AG08396 (cell line): ENCODE results near the gene SIRPG.
"Not testable (repeated sequence)": the region's sequence is repeated elsewhere in the genome, so short reads cannot be mapped to it uniquely, and the experiment has no call there.

ENCODE experiments used
- DNase-seq: peaks from one replicate; pipeline ENCODE4 v3.0.0; 2012; ENCODE audit warnings: low spot score, mixed read lengths

The SIRPG gene

DNA sequence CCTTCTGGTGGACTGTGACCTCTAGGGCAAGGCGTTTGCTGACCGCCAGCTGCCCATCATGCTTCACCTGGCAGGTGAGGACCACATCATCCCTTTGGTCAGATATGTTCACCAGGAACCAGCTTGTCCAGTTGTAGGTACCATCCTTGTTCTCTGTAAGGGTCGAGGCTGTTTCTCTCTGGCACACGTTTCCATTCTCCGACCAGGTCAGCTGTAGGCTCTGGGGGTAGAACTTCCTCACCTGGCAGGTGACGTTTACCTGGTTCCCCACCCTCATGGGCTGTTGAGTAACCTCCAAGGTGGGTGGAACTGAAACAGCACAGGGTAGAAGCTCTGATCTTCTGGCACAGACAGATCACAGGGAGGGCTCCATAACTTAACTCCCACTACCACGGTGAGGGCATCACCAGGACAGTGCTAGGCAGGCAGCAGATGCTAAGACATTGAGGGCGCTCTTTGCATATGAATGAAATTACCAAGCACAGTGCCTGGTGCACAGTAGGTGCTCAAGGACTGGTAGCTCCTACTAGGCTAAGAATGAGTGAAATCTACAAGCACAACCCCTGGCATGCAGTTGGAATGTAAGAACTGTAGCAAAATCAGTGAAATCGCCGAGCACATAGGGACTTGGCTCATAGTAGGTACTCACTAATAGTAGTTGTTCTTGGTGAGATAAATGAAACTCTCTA lies 22.1 kb downstream of the SIRPG start:
- no peak for DNase-seq

DNA sequence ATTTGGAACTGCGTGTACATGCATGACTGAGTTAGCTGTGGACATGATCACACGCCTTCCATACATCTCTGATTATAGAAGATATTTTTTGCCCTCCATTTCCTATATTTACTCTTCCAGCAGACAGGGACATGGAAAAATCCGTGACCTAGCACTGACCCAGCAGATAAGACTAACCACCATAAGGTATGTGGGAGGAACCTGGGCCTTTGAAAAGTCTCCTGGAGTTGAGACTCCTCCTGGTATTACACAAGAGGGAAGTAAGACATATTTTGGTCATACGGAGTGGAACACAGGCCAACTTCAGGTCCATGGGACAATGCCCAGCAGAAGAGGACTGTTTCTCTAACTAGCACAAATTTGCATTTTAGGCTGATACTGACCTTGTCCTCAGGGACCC lies 24.0 kb downstream of the SIRPG start:
- no peak for DNase-seq

DNA sequence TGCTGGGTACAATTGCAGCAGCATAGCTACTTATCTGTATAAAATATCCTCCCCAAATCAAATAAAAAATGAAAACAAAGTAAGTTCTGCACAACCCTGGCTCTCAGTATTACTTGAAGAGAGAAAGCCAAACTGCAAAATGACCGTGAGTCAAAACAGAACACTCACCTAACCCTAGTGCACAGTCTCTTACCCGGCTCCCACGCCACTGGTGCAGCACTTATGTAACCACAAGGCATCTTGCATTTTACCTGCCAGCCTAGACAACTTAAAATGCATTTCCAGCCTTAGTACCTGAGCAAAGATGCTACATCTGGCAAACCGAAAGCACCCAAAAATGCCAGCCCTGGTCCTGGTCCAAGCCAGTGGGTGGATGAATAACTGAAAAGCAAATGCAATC lies 25.4 kb downstream of the SIRPG start:
- no peak for DNase-seq

DNA sequence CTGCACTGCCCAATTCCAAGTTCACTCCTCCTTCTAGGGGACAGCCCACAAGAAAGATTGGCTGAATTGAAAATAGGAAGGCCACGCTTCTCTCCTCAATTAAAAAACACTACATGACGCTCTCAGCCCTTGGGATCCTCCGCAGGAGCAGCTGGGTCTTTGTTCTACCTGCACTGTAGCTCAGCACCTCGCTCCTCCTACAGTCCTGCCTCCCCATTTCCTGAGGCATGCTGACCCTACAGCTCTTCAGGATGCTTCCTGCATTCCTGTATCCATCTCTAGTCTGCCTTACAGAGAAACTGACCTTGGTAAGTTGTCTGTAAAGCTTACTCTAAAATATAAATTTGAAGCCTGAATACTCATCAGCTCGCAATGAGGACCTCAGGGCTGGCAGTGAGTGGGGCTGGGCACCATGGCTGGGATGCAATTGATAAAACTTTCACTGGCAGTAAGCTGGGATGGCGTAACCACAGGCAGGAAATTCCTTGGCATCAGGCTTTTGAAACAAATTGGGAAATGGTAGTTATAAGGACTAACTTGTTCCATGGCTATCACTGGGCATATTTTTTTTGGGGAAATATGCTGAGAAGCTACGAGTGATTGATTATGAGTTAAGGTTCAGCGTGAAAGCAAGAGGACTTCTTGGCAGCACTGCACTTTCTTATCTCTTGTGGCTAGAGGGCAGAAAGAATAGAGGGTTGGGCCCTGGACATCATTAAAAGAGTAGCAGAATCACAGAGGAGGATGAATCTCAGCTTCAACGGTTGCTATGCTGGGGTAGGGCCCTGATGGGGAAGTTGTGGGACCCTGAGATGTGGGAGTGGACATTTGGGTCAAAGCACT lies 26.0 kb downstream of the SIRPG start:
- DNase-seq, result no peak

DNA sequence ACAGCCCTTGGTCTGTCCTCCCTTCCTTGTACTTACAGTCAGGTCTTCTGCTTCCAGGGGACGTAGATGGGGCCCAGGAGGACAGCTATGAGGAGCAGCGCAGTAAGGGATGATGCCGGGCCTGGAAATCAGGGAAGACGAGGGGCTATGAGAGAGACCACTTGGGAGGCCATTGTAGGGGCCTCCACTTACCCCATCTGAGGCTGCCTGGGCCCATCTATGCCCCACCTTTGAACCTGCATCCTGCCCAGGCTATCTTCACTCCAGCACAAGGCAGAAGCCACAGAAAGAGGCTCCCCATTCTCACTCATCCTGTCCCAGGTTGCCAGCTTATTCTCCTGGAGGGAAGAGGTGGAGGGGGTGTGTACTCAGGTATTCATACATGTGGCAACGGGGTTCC lies 27.4 kb downstream of the SIRPG start:
- no peak for DNase-seq

DNA sequence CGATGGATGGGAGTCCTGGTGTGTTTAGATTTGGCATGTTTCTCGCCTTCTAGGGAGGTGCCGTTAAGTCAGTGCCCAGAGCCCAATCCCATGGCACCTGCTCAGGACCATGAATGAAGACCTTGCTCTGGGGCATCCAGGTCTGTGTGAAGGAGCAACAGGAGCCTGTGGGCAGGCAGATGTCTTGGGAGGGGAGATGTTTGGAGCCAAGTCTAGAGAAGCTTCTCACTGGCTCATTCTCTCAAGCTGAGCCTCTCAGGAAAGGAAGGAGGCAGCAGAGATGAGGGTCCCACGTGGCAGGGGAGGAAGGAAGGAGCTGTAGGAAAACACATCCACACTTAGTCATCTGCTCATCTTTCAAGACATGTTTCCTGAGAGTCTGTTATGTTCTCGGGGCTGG lies 28.3 kb downstream of the SIRPG start:
- DNase-seq, result no peak

DNA sequence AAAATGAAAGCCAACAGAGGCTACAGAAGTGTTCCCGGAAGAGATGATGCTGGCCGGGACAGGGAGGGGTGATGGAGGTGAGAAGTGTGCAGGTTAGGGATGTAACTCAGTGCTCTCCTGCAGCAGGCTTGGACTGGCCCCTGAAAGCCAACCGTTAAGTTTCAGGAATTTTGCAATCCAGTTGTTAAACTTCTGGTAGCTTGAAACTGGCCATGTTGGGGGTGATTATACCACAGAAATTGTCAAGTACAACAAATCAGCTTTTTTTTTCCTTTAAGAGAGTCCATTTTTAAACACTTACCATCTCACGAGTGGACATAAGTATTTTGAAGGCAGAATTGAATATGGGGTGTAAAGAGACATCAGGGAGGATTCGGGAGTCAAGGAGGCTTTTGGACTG lies 29.0 kb downstream of the SIRPG start:
- DNase-seq, result no peak

DNA sequence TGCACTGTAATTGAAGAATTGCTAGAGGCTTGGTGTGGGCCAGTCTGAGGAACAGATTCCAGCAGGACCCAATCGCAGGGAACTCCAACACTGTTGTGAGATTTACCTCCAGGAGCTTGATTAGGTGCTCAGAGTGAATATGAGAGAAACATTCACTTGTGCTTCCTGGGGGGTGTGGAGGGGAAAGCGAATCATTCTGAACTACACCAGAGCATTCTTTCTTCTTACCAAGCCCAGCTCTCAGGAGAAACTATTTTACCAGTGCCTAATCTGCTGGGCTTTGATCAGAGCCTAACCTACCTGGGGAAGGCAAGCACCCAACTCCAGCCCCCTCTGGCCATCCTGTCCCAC lies 30.4 kb downstream of the SIRPG start:
- DNase-seq, result no peak

DNA sequence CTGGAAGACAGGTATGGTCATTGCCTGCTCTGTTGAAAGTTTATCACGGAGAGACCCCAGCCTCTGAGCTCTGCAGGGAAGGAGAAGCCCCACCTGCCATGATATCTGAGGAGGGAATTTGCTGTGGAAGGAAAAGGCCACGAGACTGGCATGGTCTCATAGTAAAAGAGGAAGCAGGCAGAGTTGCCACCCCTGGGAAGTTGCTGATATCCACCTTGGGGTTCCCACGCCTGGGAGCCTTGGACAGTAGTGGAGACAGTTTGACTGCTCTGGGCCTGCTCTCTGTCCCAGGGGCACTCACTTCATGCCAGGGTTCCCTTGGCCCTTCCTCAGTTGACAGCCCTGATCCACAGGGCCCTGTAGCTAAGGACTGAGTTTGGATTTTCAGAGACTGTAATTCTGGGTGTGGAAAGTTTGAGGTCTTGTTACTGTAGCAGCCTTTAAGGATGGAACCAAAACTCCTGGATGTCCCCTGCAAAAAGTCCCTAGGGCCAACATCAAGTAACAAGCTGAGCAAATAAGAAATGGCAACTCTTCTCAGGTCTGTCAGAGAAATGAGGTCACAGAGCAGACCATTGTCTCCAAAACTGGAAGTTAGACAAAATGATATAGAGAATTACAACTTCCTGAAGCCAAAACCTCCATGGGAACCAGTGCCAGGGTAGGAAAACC lies 30.9 kb downstream of the SIRPG start:
- DNase-seq, result peak; percentile 1

DNA sequence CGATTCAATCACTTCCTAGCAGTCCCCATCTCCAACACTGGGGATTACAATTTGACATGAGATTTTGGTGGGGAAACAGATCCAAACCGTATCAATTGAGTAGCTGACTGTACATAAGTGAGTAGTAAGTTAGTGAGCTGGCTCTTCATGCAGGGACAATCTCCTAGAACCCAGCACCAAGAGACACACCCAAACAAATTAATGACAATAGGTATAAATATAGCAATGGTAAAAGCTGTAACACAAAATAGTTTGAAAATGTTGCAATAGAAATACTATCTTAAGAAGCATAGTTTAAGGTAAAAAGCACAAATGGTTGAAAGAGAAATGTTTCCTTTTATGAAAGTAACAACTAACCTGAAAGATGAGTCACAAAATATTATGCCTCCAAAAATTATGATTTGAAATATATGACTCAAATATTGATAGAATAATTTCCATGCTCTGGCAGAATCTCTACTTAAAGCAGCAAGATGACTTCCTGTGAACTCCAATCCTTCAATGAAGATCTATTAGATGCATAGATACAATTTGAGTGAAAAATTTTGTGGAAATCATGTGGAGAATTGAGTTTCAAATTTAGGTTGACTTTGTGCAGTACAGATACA lies 32.4 kb downstream of the SIRPG start:
- DNase-seq, result peak; percentile 0

DNA sequence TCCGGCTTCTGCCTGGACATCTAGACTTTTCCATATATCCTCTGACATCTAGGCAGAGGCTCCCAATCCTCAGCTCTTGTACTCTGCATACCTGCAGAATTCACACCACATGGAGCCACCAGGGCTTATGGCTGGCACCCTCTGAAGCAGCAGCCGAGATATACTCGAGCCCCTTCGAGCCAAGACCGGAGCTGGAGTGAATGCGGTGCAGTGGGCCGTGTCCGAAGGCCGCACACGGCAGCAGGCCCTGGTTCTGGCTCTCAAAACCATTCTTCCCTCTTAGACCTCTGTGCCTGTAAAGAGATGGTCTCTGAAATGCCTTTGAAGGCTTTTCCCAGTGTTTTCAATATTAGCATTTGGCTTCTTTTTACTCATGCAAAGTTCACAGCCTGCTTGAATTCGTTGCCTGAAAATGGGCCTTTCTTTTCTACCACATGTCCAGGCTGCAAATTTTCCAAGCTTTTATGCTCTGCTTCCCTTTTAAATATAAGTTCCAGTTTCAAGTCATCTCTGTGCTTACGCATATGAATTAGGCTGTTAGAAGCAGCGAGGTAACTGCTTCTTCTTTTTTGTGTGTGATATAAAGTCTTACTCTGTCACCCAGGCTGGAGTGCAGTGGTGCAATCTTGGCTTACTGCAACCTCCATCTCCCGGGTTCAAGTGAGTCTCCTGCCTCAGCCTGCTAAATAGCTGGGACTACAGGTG lies 33.9 kb downstream of the SIRPG start:
- peak; percentile 0 for DNase-seq

DNA sequence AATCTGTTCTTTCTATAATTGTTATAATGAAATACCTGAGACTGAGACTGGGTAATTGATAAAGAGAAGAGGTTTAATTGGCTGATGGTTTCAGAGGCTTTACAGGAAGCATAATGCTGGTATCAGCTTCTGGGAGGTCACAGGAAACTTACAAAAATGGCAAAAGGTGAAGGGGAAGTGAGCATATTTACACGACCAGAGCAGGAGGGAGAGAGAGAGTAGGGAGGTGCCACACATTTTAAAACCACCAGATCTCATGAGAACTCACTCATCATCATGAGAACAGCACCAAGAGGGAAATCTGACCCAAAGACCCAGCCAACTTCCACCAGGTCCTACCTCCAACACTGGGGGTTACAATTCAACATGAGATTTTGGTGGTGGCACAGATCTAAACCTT lies 35.1 kb downstream of the SIRPG start:
- no peak for DNase-seq

DNA sequence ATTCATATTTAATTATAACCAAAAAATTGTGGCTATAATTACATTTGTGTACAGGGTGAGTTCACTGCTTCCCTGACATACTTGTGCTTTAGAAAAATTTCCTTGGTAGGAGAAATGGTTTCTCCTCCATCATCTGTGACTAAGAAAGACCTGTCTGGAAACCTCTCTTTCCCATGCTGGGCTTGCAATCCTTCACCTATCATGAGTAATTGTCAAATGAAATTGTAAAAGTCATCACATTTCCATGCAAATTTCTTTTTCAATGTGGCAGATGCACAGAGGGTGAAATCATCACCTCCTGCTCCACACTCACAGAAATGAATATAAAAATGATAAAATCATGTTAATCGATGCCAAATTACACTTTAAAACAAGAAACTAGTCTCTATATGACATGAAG lies 36.3 kb downstream of the SIRPG start:
- no peak for DNase-seq

DNA sequence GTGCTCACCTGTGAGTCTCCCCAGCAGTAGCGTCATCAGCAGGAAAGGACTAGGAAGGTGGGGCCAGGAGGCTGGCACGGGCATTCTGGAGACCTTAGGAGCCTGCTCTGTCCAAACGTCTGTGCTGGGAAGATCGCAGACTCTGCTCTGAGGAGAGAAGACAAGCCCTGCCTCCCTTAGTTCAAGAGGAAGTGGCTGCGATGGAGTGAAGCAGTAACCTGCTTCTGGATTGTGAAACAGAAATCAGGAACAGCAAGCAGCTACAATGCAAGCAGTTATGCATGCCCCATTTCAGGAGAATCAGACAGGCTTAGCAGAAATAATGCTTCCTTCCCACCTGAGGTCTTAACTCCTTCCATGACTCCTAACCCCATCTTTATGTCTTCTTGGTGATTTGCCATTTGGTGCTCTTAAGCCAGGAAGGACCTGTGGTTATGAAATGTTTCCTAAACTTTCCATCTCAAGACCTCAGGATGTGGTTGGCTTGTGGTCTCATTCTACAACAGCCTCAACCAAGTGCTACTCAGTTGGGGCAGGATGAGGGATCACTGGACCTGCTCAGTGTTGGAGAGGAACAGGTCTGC lies 37.6 kb downstream of the SIRPG start, which contains the start of gene SIRPB1:
SIRPB1 (minus strand) TSS at position 149 of the 584 bp plus-strand sequence; CDS start at position 84, 65 bp downstream.
- DNase-seq, result no peak

DNA sequence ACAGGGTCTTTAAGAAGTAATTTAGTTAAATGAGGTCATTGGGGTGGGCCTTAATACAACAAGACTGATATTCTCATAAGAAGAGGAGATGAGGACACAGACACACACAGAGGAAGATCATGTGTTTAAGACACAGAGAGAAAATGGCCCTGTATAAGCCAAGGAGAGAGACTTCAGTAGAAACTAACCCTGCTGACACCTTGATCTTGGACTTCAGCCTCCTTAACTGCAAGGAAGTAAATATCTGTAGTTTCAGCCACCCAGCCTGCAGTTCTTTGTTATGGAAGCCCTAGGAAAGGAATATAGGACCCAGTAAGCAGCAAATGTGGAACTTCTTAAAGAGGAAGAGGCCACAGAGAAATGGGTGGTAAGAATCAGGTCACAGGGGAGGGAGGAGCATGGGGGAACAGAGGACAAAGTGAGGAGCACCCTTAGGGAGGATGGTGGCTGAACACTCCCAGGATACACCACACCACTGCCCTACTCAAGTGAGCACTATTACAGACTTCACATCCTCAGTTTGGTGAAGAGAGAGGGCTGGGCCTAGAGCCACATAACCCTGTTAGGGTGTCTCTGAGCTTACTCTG lies 38.5 kb downstream of the SIRPG start:
- no peak for DNase-seq

DNA sequence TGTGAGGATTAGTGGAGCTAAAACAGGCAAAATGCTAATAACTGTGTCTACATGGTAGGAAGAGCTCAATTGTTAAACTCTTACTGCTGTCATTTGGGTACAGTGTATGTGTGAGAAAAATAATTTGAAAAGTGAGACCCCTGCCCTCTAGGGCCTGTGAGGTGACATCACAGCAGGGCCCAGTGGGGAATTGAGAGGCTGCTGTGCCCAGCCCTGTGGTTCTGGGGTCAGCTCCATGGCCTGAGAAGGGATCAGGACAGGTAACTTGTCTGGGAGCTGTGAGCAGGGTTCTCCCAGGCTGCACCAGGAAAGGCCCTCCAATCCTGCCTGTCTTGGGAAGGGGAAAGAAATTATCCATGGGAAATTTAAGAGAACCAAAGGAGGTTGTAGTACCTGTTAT lies 39.1 kb downstream of the SIRPG start:
- DNase-seq, result no peak

DNA sequence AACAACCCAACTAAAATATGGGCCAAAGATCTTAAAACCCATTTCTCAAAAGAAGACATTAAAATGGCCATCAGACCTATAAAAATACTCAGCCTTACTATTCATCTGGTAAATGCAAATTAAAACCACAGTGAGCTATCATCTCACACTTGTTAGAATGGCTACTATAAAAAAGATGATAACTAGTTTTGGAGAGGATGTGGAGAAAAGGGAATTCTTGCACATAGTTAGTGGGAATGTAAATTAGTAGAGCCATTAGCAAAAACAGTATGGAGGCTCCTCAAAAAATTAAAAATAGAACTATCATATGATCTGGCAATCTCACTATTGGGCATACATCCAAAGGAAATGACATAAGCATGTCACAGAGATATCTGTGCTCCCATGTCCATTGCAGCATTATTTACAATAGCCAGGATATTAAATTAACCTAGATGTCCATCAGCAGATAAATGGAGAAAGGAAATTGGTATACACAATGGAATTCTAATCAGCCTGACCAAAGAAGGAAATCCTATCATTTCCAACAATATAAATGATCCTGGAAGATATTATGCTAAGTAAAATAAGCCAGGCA lies 40.6 kb downstream of the SIRPG start:
- no peak for DNase-seq

DNA sequence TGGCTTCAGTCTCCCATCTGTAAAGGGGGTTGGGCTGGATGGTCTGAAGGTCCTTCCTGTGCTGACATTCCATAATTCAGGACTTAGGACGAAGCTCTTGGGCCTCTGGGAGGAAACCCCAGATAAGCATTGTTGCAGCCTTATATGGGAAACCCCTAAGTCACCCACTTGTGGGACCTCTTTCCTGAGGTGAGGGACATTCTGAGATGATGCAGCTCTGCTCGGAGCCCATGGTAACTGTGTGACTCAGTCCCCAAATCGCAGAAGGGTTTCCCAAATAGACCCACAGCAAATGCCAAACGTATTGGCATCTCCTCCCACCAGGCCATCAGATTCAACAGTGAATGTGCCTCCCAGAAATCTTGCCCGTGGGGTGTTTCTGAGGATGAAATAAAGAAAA lies 47.2 kb downstream of the SIRPG start:
- DNase-seq, result not testable (repeated sequence)

DNA sequence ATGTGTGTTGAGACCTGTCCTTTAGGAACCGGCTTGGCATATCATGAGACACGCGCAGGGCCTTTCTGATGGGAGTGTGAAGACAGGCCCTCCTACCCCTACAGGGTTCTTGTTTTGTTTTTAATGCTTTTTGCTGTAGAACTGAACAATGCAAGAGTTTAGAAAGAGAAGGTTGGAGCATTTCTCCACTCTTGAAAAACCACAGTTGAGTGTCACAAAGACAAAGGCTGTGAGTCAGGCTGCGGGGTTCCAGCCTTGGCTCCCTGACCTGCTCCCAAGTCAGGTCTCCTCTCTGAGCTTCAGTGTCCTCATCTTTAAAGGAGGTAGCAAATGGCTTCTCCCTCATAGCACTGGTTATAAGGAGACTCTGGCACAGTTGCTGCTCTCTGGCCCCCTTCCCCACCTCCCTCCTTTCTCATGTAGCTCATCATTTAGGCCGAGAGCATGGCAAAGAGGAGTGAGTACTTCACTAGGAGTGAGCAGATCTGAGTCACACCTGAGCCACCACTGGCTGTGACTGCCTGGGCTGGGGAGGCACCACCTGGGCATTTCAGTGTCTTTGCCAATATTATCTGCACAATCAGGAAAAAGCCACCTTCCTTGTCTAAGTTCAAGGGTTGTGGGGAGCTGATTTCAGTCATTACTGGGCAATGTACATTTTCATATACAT lies 48.8 kb downstream of the SIRPG start:
- not testable (repeated sequence) for DNase-seq

DNA sequence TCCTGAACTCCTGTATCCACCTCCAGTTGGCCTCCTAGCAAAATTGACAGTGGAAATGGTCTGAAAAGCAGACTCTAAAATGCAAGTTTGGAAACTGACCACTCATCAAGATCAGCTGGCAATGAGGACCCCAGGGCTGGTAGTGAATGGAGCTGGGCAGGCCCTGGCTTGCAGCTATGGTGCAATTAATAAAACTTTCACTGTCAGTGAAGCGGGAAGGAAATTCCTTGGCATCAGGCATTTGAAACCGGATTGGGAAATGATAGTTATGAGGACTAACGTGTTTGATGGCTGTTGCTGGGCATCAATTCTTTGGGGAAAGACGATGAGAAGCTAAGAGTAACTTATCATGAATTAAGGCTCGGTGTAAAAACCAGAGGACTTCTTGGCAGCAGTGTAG lies 56.8 kb downstream of the SIRPG start:
- no peak for DNase-seq
